HepG2 (cell line): ENCODE measurements around the gene KISS1R. TPM values are rescaled to one million over a fixed set of nuclear protein-coding genes. Genes with fewer than 3 reads are reported as not detected.

Source experiments
- DR1 ChIP-seq: sonication (generic); formaldehyde crosslinking; IDR thresholded peaks from 2 replicates; pipeline ENCODE4 v1.8.0; 2021; ENCODE audit warnings: mild to moderate bottlenecking, missing genetic modification reagents, inconsistent platforms
- EED ChIP-seq: sonication (generic); formaldehyde crosslinking; IDR thresholded peaks from 2 replicates; pipeline ENCODE4 v1.5.0; 2020; ENCODE audit warnings: mild to moderate bottlenecking, missing genetic modification reagents
- ELK4 ChIP-seq: sonication (generic); formaldehyde crosslinking; IDR thresholded peaks from 2 replicates; pipeline ENCODE4 v1.9.0; 2021; ENCODE audit warnings: missing genetic modification reagents, borderline replicate concordance
- KLF13 ChIP-seq: sonication (generic); formaldehyde crosslinking; IDR thresholded peaks from 2 replicates; pipeline ENCODE4 v1.4.0; 2020; ENCODE audit warnings: mild to moderate bottlenecking, missing genetic modification reagents
- MEF2D ChIP-seq: sonication (generic); formaldehyde crosslinking; IDR thresholded peaks from 2 replicates; pipeline ENCODE4 v1.5.1; 2020; ENCODE audit warnings: mild to moderate bottlenecking, missing genetic modification reagents
- MXD3 ChIP-seq: IDR thresholded peaks from 2 replicates; pipeline ENCODE4 v1.6.1; 2016; ENCODE audit warnings: mild to moderate bottlenecking, missing biosample characterization, missing genetic modification reagents
- NONO ChIP-seq, 2 experiments: fragments of 450-650 bp in 1 of 2; sonication (generic) in 1 of 2; formaldehyde crosslinking in 1 of 2; IDR thresholded peaks in 1 of 2; conservative IDR thresholded peaks in 1 of 2; 2 replicates each; pipeline versions ENCODE4 v1.6.1 to v1.8.0; 2017 to 2022; ENCODE audit warnings: mild to moderate bottlenecking in 1 of 2, missing genetic modification reagents in 1 of 2, moderate library complexity in 1 of 2
- ONECUT2 ChIP-seq: sonication (generic); formaldehyde crosslinking; IDR thresholded peaks from 2 replicates; pipeline ENCODE4 v1.4.0; 2020; ENCODE audit warnings: missing genetic modification reagents
- RFXAP ChIP-seq: sonication (generic); formaldehyde crosslinking; IDR thresholded peaks from 2 replicates; pipeline ENCODE4 v1.4.0; 2020; ENCODE audit warnings: missing genetic modification reagents, borderline replicate concordance
- STAT6 ChIP-seq: sonication (generic); formaldehyde crosslinking; IDR thresholded peaks from 2 replicates; pipeline ENCODE4 v1.4.0; 2020; ENCODE audit warnings: missing genetic modification reagents, mild to moderate bottlenecking, borderline replicate concordance
- TCF12 ChIP-seq, 2 experiments: fragments of 450-650 bp in 1 of 2; sonication (generic) in 1 of 2; formaldehyde crosslinking in 1 of 2; IDR thresholded peaks; 2 replicates each; pipeline versions ENCODE4 v1.6.1 to v1.8.0; 2017 to 2022; ENCODE audit warnings: antibody characterized with exemption in 1 of 2, mild to moderate bottlenecking in 1 of 2, missing genetic modification reagents in 1 of 2, moderate library complexity in 1 of 2
- U2AF1 ChIP-seq: fragments of 200-400 bp; formaldehyde crosslinking; optimal IDR thresholded peaks from 2 replicates; pipeline ENCODE3; 2017; ENCODE audit warnings: mild to moderate bottlenecking, low read depth, low read length
- ZBTB49 ChIP-seq: sonication (generic); formaldehyde crosslinking; IDR thresholded peaks from 2 replicates; pipeline ENCODE4 v1.4.0; 2020; ENCODE audit warnings: missing genetic modification reagents, borderline replicate concordance
- ZFAT ChIP-seq: sonication (generic); formaldehyde crosslinking; conservative IDR thresholded peaks from 2 replicates; pipeline ENCODE4 v1.8.1; 2023; ENCODE audit warnings: missing genetic modification reagents, inconsistent platforms
- ZFP36L1 ChIP-seq: sonication (generic); formaldehyde crosslinking; IDR thresholded peaks from 2 replicates; pipeline ENCODE4 v1.8.0; 2022; ENCODE audit warnings: mild to moderate bottlenecking, missing genetic modification reagents, moderate library complexity
- ZKSCAN8 ChIP-seq: IDR thresholded peaks from 2 replicates; pipeline ENCODE4 v1.6.1; 2016; ENCODE audit warnings: borderline replicate concordance, missing genetic modification reagents, missing compliant biosample characterization
- ZNF18 ChIP-seq: sonication (generic); formaldehyde crosslinking; IDR thresholded peaks from 2 replicates; pipeline ENCODE4 v1.8.0; 2022; ENCODE audit warnings: mild to moderate bottlenecking, missing genetic modification reagents; ENCODE audit not compliant: insufficient replicate concordance
- ZNF382 ChIP-seq: sonication (generic); formaldehyde crosslinking; IDR thresholded peaks from 2 replicates; pipeline ENCODE4 v1.5.0; 2020; ENCODE audit warnings: missing genetic modification reagents, mild to moderate bottlenecking, borderline replicate concordance
- ZNF770 ChIP-seq: sonication (generic); formaldehyde crosslinking; IDR thresholded peaks from 2 replicates; pipeline ENCODE4 v1.5.0; 2020; ENCODE audit warnings: mild to moderate bottlenecking, missing genetic modification reagents
- polyA plus RNA-seq, 8 experiments: library from polyadenylated mRNA; depleted of rRNA in 3 of 8; stranded (reverse) in 7 of 8; unstranded in 1 of 8; fragments of >200 nt; fragmentation: Illumina TruSeq in 4 of 8; extraction: Trizol in 4 of 8; gene quantifications; 2 replicates each; pipeline versions ENCODE4 v1.2.1 to v1.2.3, GENCODE V29; 2011 to 2016; ENCODE audit warnings: low read depth in 4 of 8, missing spikeins in 1 of 8, mixed read lengths in 1 of 8; ENCODE audit not compliant: insufficient read depth in 1 of 8
- total RNA-seq, 5 experiments: library from RNA; depleted of rRNA; stranded (reverse); fragments of >200 nt; fragmentation: Illumina TruSeq; extraction: Trizol; gene quantifications; 2 replicates each; pipeline ENCODE4 v1.2.3, GENCODE V29; 2016; ENCODE audit warnings: low read depth in 1 of 5

Gene KISS1R
- total and polyA plus RNA-seq, 2 of the 13 experiments (the other 11 are each of a cell fraction or from before 2014, with no cell fraction given): 1.1 to 10.2 TPM

GRCh38 chr19:960020-960419 lies 42.9 kb downstream of the KISS1R start (continued):
- TF ChIP-seq ZNF382 (no peak), ELK4 (no peak), TCF12 (IDR thresholded peaks at IDR 0.05) (no peak), TCF12 (CRISPR knock-in tag; IDR thresholded peaks at IDR 0.05) (no peak), KLF13 (no peak), ZFP36L1 (no peak), ZNF18 (CRISPR knock-in tag) (no peak), STAT6 (CRISPR knock-in tag) (no peak), ONECUT2 (CRISPR knock-in tag) (no peak), MXD3 (no peak), DR1 (no peak), ZFAT (CRISPR knock-in tag) (no peak), U2AF1 (no peak), ZKSCAN8 (CRISPR knock-in tag) (no peak), ZNF770 (CRISPR knock-in tag) (no peak), ZBTB49 (CRISPR knock-in tag) (no peak), MEF2D (CRISPR knock-in tag) (no peak), RFXAP (CRISPR knock-in tag) (no peak), NONO (IDR thresholded peaks at IDR 0.05) (no peak), NONO (CRISPR knock-in tag; conservative IDR thresholded peaks at IDR 0.05) (no peak), EED (no peak)
